HG03060 (cell line): Measurements from ENCODE around the gene SNX7.
A peak's percentile ranks its signal among the peaks of the same experiment; 100 is the strongest.

Experiments used
- ATAC-seq: cut with Tn5 transposase; IDR thresholded peaks from one replicate; pipeline ENCODE4 v1.9.1; 2021; ENCODE audit warnings: low read depth, moderate number of reproducible peaks; ENCODE audit not compliant: unreplicated experiment

Gene SNX7

DNA sequence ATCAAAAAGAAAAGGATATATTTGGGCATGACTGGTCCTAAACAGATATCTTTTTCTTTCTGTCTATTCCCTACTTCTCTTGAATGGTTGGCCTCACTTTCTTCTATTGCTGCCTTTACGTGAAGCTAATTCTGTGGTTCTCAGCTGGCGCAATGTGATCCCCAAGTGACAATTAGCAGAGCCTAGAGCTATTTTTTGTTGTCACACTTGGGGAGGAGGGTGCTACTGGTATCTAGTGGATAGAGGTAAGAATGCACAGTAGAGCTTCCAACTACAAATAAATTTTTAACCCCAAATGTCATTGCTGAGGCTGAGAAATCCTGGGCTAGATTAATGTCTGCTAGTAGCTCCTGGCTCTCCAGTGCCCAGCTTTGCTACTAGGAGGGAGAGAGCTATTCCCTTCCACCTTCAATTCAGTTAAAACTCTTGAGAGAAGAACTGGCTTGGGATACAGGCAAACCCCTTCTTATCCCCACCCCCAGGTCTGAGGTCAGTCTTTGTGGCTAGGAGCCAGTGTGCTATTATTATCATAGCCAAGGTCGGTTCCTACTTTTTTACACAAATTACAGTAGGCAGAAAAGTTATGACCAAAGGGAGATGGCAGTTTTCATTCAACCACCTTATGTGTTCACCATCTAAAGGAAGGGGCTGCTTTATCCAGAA is 102.1 kb downstream of the SNX7 start:
- ATAC-seq: no peak

DNA sequence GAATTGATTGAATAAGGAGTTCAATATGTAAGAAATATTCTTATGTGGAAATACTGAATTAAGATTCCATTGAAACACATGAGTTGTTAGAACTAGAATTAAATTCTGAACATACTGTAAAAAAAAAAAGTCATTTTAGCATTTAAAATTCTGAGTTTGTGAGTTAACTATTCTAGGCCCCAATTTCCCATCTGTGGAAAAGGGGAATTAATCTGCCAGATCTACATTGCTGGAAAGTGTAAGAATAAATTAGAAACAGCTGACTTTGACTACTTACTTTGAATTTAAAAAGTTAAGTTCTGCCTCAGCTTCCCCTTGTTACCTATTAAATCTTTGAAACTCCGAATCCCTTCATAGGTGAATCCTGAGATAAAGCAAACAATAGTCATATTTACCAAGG is 103.0 kb downstream of the SNX7 start:
- ATAC-seq: no peak

GRCh38 chr1:98766255-98766654 is 104.7 kb downstream of the SNX7 start:
- ATAC-seq: peak; percentile 65

DNA sequence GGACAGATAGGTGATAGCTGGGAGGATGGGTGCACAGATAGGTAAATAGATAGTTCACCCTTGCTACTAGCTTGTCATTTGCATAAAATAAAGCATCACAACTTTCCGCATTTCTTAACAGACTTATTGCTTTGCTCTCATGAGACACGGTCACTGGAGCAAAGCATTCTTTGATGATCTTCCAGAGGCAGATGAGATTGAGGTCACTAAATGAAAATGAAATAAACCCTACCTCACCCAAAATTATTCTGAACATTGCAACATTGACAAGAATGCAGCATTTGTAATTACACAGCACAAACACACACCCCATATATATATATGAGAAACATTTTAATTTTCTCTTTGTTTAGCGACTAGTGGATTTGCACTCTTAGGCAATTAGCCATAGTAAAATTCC is 107.6 kb downstream of the SNX7 start:
- no peak for ATAC-seq

DNA sequence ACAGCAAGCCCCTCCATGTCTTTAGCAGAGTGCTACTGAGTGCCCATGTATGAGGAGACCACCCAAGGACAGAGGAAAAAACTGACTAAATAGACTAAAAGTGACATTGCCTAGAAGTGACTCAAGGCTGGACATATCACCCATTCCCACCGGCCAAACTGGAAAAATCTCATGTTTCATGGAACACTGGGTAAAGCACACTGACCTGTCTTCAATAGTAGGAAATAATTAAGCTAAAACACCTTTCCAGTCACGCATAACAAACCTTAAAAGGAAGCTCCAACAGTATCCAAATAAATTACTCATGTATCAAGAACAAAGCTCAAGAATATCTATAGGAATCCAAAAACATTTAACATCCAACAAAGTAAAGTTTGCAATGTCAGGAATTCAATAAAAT is 120.4 kb downstream of the SNX7 start:
- ATAC-seq: no peak

DNA sequence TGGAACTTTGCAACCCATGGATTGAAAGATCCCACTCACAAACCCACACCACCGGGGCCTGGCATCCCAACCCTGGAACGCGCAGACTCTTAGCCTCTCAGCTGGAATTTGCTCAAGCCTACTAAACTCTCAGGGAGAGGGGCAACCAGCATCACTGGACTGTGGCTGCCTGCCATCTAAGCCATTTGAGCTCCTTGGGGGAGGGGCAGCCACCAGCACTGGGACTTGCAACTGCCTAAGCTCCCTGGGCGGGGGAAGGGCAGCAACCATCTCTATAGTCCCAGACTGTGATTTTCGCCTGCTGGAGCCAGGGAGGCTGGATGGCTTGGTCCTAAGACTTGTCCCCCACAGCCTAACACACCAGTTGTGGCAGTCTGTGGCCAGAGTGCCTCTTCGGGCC is 122.3 kb downstream of the SNX7 start:
- no peak for ATAC-seq

- ATAC-seq: no peak
Observed at GRCh38 chr1:98791498-98791897, 130.0 kb downstream of the SNX7 start.

DNA sequence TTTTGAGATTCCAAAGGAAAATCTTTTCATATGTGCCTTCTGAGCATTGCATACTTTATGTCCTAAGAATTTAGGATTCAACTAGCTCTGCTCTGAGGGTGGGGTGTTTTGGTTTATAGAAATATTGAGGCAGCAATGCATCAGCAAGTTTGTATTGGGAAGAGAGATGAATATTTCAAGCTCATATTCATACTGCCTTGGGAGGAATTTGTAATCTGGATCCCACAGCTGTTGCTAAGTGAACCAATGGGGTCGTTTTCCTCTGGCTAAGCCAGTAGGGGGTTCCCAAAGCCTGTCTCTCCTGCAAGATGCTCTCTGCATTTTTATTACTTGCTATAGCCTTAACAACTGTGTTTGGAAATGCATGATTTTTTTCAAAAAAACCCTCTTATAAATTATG is 130.6 kb downstream of the SNX7 start:
- ATAC-seq: no peak

GRCh38 chr1:98793136-98793535 is 131.6 kb downstream of the SNX7 start:
- ATAC-seq: no peak

DNA sequence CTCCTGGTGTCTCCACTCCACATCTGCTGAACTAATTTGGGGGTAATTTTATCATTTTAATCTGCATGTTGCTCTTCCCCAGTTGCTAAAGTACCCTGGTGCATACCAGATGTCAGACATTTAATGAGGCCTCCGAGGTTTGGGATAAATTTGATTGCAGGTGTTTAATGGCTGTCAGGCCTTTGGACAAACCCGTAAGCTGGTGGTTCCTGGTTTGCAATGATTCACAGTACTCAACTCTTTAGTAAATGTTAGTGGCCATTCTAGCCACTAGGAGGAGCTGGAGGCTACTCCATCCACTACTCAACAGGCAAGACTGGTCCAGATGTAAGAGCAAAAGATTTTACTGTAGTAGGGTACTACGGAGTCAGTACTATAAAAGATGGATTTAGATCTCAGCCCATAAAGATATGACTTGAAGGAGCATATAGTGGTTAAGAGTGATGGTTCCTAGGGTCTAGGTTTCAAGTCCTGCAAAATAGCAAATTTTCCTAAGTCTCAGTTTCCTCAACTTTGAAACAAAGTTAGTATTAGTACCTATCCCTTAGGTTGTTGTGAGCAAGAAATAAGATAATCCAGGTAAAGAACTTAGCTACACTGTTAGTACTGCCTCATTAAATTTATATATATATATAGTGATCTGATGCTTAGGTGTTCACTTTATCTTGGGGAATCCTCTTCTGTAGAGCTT is 132.8 kb downstream of the SNX7 start:
- ATAC-seq: peak; percentile 94

- no peak for ATAC-seq
Observed at GRCh38 chr1:98796049-98796448, 134.5 kb downstream of the SNX7 start.

- ATAC-seq: no peak
Observed at GRCh38 chr1:98797506-98797905, 136.0 kb downstream of the SNX7 start.
